Measurements from ENCODE around the gene ADAM12.
A peak's percentile ranks its signal among the peaks of the same experiment; 100 is the strongest.

ADAM12 gene

DNA sequence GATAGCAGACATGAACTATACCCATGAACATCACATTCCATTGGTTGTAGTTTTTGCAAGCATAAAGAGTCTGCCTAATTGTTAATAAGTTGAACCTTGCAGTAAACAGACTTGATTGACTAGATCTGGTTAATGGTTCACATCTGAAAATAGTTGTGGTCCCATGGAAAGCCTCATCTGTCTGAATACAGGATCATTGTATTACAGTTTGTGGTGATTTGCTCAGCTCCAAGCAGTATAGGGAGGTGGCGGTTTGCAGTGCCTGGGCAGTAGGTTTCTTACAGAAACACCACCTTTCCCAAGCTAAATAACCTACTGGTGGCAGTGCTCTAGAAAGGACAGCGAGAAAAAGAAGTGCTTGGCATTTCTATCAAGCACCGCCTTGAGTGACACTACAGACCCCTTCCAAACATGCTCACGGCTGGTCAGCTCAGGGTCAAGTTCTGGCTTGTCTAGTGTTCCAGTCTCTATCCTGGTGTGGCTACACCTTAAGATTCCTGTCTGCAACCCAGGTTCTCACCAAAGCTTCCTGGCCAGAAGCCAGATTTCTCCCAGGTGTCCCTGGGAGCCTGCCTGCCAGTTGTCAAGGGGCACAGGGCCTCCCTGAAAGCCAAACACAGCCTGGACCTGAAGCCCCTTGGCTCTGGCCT lies 372.0 kb downstream of the ADAM12 start:
- H3K4me3 ChIP-seq (replicated peaks; ENCODE audit: low read depth, low read length), result no peak overlapping the region
- DNase-seq (ENCODE audit: low read depth), result no peak
- TF ChIP-seq, protein P1, sequence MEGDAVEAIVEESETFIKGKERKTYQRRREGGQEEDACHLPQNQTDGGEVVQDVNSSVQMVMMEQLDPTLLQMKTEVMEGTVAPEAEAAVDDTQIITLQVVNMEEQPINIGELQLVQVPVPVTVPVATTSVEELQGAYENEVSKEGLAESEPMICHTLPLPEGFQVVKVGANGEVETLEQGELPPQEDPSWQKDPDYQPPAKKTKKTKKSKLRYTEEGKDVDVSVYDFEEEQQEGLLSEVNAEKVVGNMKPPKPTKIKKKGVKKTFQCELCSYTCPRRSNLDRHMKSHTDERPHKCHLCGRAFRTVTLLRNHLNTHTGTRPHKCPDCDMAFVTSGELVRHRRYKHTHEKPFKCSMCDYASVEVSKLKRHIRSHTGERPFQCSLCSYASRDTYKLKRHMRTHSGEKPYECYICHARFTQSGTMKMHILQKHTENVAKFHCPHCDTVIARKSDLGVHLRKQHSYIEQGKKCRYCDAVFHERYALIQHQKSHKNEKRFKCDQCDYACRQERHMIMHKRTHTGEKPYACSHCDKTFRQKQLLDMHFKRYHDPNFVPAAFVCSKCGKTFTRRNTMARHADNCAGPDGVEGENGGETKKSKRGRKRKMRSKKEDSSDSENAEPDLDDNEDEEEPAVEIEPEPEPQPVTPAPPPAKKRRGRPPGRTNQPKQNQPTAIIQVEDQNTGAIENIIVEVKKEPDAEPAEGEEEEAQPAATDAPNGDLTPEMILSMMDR (IDR thresholded peaks at IDR 0.05; ENCODE audit: low read length, missing control alignments), result no peak

GRCh38 chr10:126015413-126015812 lies 372.9 kb downstream of the ADAM12 start:
- peak; percentile 18 for DNase-seq (ENCODE audit: low read depth)
- no peak overlapping the region for H3K4me3 ChIP-seq (replicated peaks; ENCODE audit: low read depth, low read length)
- TF ChIP-seq, protein P1 (IDR thresholded peaks at IDR 0.05; ENCODE audit: low read length, missing control alignments), result no peak

DNA sequence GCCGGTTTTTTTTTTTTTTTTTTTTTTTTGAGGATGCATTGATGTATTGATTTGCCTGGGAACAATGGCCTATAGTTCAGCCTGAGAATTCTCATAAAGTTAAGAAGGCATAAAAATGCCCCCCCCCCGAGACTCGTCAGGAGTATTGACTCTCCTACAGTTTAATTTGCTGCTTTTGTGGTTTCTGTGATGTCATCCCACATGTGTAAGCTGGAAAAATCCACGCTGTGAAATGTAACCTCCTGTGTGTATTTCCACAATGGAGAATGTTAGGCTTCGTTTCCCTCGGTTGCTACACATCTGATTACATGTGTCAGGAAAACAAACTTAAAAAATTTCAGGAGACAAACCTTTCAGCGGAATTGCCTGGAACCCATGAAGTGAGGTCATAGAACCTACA lies 374.0 kb downstream of the ADAM12 start:
- TF ChIP-seq, protein P1 (IDR thresholded peaks at IDR 0.05; ENCODE audit: low read length, missing control alignments), result no peak
- peak; percentile 23 for DNase-seq (ENCODE audit: low read depth)
- no peak overlapping the region for H3K4me3 ChIP-seq (replicated peaks; ENCODE audit: low read depth, low read length)

DNA sequence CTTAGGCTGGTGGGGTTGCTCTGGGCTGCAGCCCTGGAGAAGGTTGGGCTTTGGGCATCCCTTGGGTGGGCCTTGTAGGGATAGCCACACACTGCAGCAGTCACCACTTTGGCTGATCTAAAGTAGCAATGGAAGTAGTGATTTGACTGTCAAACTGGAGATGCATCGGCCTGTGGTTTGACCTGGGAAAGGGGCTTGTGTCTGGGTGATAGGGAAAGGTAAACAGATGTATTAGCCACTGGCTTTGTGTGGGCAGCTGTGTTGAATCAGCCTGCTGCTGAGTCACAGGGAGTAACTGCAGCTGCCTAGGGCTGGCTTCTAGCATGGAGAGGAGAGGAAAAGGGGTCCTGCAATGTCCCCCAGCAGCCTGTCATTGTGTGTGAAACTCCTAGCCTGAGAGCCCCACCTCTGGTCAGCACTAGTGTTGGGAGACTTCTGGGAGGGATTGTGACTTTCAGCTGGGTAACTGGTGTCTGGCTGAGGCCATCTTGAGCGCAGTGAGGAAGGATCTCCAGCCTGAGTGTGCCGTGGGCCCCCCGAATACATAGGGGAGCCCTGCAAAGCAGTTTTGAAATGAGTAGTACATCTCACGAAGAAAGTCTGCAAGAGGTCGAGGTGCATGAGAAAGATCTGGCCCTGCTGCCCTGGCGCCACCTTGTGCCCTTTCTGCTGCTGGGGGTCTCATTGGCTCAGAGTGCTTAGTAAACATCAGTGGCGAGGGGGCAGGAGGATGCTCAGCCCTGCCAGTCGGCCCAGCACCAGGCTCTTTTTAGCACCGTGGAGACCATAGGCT lies 374.6 kb downstream of the ADAM12 start:
- TF ChIP-seq, protein P1 (IDR thresholded peaks at IDR 0.05; ENCODE audit: low read length, missing control alignments), result no peak
- DNase-seq (ENCODE audit: low read depth), result peak; percentile 49
- no peak overlapping the region for H3K4me3 ChIP-seq (replicated peaks; ENCODE audit: low read depth, low read length)

DNA sequence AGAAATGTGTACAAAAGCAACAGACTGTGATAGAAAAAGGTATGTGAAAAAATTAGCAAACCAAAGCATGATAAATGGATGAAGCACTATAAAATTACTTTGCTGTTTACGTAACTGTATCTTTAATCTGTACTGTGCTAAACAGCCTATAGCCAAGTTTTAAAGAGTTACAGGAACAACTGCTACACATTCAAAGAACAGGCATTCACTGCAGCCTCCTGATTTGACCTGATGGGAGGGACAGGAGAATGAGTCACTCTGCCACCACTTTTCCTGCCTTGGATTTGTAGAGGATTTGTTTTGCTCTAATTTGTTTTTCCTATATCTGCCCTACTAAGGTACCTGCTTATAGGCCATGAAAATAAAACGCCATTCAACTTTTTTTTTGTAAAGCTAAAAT lies 375.8 kb downstream of the ADAM12 start:
- H3K4me3 ChIP-seq (replicated peaks; ENCODE audit: low read depth, low read length), result no peak overlapping the region
- peak; percentile 24 for DNase-seq (ENCODE audit: low read depth)
- TF ChIP-seq, protein P1 (IDR thresholded peaks at IDR 0.05; ENCODE audit: low read length, missing control alignments), result no peak

DNA sequence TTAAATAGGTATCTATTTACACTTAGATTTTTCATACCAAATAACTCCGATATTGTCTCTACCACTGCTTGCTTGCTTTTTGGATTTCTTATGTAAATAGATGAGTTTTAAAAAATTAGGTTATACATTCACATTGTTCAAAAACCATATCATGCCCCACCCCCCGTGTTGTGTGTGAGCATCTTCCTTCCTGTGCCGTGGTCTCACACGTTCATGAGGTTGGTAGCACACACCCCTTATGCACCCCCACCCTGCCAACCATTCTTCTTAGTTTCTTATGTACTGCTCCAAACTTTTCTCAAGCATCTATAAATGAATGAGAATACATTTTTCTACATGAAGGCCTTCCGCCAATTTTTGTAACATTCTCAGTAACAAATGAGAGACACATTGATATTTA lies 376.3 kb downstream of the ADAM12 start:
- TF ChIP-seq, protein P1 (IDR thresholded peaks at IDR 0.05; ENCODE audit: low read length, missing control alignments), result no peak
- no peak for DNase-seq (ENCODE audit: low read depth)
- H3K4me3 ChIP-seq (replicated peaks; ENCODE audit: low read depth, low read length), result no peak overlapping the region
